GM18526 (cell line): ENCODE measurements around the gene RNF157.

Source experiments
- POLR2A ChIP-seq: IDR thresholded peaks from 3 replicates; pipeline ENCODE4 v1.6.1; 2011; ENCODE audit not compliant: insufficient read length; ENCODE audit errors: extremely low read depth

The RNF157 gene

DNA sequence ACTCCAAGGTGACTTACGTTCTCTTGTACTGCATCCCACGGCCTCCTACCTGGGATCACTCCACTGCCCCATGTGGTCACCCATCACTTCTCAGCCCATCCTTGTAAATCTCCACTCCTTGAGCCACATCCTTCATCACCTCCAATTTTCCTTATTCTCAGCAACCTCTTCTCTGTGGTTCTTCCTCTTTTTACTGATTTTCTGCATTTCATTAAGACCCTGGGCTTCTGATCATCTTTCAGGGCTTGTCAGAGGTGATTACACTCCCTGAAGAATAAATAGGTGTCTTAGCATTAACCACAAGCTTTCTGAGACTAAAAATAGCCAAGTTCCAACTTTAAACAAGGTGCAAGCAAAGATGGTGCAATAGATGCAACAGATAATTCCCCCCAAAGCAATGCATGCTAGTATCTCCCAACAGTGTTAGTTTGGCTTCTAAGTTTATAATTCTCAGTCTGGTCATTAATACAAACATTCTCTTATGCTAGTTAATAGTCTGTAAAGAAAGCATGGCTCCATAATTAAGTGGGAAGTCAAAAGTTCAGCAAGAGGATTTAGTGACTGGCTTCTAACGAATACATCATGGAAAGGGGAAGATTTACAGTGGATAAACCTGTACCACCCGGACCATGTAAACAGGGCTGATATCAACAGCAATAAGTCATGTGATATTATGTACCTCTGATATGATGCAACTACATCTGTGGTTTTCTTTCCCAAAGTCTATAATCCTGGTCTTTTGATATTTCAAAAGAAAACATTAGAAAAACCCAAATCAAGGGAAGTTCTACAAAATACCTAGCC, 51.9 kb downstream of the RNF157 start:
- TF ChIP-seq POLR2A, result no peak

DNA sequence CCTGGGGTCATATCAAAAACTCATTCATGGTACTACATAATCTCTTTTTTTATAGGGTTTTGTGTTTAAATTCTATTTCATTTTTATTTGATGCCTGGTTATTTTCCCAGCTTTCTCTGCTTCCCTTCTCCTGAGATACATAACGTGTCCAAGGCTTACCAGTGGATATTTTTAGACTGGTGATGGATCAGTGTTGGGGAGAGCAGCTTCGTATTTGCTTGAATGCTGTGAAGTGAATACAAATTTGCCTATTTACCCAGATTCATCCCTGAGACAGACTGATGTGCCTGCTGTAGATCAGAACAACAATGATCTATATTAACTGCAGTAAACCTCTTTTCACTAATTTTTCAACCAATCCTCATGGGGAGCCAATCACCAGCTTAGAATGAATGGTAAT, 56.0 kb downstream of the RNF157 start:
- no peak for TF ChIP-seq POLR2A

DNA sequence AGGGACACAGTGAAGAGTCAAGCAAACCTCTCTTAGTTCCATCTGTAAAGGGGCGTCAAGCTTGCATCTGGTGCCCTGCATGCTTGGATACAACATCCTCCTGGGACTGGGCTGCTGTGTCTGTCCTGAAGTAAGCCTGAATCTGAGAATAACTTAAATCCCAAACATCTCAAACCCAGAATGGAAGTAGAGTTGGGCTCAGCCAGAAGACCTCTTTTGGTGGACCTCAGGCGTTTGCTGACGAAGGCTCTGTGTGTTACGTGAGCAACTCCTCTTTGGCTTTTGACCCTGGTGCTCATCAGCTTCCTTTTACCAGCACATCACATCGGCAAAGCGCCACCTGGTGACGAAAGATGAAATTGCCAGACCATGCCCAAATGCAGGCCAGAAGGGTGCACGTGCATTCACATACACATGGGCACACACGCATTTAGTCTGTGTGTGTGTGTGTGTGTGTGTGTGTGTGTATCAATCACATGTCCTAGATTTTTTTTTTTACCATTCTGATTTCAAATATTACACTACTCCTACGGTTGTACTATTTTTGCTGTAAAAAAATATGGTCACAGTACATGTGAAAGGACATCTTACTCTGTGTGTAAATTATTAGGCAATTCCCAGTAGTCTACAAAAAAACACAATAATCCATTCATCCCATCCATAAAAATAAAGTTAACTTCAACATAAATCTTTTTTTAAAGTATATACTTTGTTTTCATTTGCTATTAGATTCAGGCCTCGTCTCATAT, 58.1 kb downstream of the RNF157 start:
- TF ChIP-seq POLR2A, result no peak

DNA sequence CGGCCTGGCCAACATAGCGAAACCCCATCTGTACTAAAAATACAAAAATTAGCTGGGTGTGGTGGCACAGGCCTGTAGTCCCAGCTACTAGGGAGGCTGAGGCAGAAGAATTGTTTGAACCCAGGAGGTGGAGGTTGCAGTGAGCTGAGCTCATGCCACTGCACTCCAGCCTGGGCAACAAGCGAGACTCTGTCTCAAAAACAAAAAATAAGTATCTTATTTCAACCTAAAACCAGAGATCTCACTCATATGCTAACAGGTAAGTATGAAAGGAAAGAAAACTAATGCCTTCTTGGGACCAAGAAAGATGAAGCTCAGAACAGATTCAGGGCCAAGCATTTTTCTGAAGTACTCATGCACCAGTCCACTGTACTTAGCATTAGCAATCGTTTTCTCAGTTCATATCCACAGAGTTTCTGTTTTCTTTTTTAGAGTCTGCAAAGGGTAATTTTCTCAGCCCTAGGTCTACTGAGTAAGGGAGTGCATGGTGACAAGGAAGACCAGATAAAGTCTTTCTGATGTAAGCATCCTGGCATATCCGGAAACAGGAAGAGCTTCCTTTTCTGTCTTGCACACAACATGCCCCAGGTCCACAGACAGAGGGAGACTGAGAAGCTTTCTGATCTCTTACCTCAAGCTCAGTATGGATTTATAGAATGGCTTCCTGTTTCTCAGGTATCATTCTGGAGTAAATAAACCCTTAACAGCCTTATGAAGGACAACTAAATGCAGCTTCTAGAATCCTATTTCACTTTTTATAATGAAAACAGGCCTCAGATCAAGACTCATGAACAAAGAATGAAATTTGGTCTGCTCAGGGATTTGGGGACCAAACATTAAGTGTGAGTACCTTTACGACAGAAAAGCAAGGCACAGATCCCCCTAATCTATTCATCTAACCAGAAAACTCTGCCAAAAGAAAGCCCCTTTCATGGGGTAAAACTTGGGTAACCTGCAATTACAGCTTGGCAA, 60.5 kb downstream of the RNF157 start:
- TF ChIP-seq POLR2A, result no peak

DNA sequence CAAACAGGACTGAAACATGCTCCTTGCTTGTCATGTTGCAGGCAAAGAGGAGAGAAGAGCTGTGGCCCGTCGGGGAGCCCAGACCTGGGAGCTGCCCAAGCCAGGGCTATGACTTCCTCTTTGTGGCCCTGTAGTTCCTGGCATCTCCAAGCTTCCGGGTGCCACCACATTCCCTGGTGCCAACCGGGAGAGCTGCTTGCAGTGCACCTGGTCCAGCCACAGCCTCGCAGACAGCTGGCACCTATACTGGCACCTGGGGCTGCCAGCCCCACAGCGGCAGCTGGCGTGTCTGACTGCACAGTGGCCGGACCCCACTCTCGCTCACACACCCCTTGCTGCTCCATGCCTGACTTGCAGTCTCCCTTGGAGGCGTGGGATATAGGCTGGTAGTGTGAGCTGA, 62.2 kb downstream of the RNF157 start:
- no peak for TF ChIP-seq POLR2A

DNA sequence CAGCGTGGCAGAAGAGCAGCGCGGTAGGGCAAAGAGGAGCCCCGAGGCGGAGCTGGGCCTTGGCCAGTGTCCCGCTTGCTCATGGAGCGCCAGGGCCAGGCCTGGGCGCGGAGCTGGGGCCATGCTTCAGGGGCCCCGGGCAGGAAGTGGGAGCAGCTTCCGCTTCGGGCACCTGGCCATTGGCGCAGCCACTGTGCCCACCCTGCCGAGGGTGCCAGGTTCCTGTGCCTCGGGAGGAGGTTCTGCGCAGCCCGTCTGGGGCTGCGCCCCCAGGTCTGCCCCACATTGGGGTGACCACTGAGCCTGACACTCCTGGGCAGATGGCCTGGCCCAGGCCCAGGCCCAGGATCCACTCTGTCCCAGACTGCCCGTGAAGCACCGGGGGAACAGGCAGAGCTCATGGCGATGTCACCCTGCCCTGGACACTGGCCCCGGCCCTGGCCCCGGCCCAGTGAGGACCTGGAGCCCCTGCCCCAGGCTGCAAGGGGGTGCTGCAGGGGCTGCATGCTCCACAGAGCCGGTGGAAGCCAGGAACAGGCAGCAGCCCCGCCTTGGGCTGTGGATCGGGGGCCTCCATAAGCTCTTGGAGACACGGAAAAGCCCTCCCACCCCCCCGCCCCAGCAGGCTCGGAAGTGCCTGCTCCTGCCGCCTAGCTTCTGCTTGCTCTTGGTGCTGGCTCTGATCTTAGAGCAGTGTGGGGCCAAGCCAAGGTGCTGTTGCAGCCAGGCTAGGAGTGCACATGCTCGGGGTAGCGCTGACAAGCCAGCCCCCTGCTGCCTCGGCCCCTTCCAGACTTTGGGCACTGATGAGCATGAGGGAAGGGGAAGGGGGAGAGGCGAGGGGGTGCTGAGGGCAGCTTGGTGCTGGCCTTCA, 63.4 kb downstream of the RNF157 start:
- no peak for TF ChIP-seq POLR2A

DNA sequence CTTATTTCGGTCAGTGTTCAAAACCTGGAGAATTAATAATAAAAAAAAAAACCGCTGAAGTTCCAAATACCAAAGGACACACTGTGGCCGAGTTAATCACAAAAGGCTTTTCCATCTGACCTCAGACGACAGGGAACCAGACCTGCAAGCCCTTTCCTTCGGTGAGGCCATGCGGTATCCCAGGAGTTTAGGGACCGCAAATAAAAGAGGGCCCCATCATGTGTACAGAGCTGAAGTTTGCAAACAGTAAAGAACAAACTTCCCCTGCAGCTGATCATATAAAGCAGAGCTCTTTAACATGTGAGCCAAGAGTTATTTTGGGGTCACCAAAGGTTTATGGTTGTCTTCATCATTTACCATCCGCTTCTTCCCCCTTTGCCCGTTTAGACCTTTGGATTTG, 66.3 kb downstream of the RNF157 start:
- no peak for TF ChIP-seq POLR2A

DNA sequence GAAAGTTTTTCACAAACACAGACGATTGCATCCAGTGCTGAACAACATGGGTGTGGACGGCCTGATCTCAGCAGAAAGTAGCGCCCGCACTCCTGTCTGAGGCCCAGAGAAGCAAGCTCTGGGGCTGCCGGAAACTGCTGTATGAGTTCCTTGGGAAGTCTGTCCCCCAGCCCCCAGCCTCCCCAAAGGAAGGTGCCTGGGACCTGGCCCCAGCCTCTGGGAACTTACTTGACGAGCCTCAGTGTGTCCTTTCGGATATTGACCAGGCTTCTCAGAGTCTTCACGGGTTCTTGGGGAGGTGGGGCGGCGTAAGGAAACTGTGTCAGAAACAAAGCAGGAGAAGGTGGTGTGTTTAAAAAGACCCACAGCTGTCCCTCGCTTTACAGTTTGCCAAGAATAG, 66.8 kb downstream of the RNF157 start:
- no peak for TF ChIP-seq POLR2A

DNA sequence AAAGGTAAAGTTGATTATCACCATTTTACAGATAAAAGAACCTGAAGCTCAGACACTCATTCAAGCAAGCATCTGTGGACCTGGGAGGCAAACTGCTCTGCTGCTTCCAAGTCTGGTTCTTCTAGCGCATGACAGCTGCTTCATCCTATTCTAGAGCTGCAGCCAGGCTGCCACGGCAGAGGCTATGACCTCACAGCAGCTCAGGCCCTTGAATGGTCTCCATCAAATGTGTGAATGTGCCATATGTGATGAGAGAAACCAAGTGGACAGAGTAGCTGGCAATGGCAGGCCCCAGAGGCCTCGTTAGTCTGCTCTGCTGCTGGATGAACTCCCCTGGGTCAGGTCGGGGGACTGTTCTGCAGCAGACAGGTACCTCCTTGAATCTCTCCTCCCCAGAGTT, 68.6 kb downstream of the RNF157 start:
- no peak for TF ChIP-seq POLR2A

DNA sequence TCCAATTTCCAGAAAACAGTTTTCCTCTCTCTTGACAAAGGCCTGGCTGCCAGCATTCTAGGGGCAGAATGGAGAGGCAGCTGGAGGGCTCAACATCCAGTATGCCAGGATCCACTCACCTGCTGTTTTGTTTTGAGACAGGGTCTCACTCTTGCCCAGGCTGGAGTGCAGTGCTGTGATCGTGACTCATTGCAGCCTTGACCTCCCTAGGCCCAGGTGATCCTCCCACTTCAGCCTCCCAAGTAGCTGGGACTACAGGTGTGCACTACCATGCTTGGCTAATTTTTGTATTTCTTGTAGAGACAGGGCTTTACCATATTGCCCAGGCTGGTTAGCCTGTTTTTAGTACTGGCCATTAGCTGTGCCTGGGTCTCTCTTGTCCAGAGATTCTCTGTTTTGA, 70.2 kb downstream of the RNF157 start:
- no peak for TF ChIP-seq POLR2A

DNA sequence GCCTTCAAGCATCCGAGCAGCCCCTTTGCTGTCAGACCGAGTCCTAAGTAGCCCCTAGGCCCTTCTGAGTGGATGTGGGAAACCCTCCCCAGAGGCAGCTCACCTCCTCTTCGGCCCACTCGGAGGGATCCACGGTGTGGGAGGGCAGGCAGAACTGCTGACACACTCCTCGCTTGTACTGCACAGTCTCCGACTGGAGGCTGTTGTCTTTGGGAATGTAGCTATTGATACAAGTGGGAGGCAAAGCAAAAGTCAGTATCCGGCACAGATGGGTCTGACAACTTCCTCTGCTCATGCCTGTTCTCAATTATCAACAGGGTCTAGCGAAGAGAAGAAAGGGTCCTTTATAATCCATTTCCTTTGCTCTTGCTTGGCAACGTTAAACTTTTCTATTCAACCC, 73.4 kb downstream of the RNF157 start:
- TF ChIP-seq POLR2A, result no peak

DNA sequence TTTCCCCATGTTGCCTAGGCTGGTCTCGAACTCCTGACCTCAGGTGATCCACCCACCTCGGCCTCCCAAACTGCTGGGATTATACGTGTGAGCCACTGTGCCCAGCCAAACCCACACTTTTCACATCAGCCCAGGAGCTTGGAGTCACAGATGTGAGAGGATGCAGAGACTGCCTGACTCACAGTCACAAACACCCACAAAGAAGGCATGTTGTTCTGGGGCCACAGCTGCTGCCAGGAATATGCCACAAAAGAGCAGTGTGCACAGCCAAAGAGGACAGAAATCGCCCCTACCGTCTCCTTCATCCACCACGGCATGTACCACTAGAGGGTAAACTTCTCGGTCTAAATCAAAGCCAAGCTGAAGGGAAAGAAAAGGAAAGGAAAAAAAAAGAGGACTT, 74.1 kb downstream of the RNF157 start:
- no peak for TF ChIP-seq POLR2A

DNA sequence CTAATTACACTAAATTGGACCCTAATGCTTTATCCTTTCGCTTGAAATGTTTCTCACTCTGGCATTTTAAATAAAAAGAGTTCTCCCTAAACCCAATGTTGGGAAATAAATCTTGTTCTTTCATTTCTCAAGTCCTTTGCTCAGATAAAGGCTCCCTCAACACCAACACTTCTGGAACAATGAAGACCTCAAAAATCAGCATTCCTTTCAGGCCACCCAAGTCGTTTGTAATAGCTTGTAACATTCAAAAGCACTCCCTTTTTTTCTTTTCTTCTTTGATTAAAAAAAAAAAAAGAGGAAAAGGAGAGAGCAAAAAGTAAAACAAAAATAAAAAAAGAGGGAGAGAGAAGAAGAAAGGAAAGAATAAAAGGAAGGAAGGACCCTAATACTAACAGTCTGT, 76.0 kb downstream of the RNF157 start:
- TF ChIP-seq POLR2A, result no peak

DNA sequence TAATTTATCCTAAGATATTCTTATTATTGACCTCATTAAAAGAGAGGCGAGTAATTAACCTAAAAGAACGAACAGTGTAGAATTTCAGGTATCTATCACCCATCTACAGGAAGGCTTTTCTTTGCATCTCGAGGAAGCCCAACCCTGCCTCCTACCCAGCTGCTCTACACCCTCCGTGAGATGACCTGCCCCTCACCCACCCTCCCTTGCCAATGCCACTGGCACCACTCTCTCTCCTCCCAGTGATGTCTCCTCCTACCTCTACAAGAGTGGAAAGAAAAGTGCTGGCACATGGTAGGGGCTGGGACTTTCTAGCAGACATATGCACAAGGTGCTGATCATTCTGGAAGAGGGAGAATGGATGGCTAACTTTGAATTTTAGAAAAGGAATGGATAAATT, 76.4 kb downstream of the RNF157 start:
- TF ChIP-seq POLR2A, result no peak
